GM19099 (cell line): ENCODE measurements around the gene HIPK2.

Experiments used
- POLR2A ChIP-seq: IDR thresholded peaks from 3 replicates; pipeline ENCODE4 v1.6.1; 2011; ENCODE audit warnings: low read depth; ENCODE audit not compliant: insufficient read length; ENCODE audit errors: extremely low read depth

Gene HIPK2

GRCh38 chr7:139557857-139558581 lies 219.8 kb downstream of the HIPK2 start:
- TF ChIP-seq POLR2A: no peak

GRCh38 chr7:139548302-139549028 lies 229.3 kb downstream of the HIPK2 start:
- no peak for TF ChIP-seq POLR2A

- no peak for TF ChIP-seq POLR2A
Observed at GRCh38 chr7:139544645-139545044, 233.2 kb downstream of the HIPK2 start.

GRCh38 chr7:139543801-139544603 lies 233.8 kb downstream of the HIPK2 start:
- TF ChIP-seq POLR2A: no peak

- TF ChIP-seq POLR2A: no peak
Observed at GRCh38 chr7:139542308-139543151, 235.3 kb downstream of the HIPK2 start.

- no peak for TF ChIP-seq POLR2A
Observed at GRCh38 chr7:139541600-139542307, 236.0 kb downstream of the HIPK2 start.

GRCh38 chr7:139540203-139540602 lies 237.6 kb downstream of the HIPK2 start:
- no peak for TF ChIP-seq POLR2A

- no peak for TF ChIP-seq POLR2A
Observed at GRCh38 chr7:139538881-139539635, 238.7 kb downstream of the HIPK2 start.

GRCh38 chr7:139536152-139536551 lies 241.6 kb downstream of the HIPK2 start:
- no peak for TF ChIP-seq POLR2A

- TF ChIP-seq POLR2A: no peak
Observed at GRCh38 chr7:139534966-139535651, 242.7 kb downstream of the HIPK2 start.

- no peak for TF ChIP-seq POLR2A
Observed at GRCh38 chr7:139534096-139534495, 243.7 kb downstream of the HIPK2 start.

- TF ChIP-seq POLR2A: no peak
Observed at GRCh38 chr7:139532636-139533155, 245.1 kb downstream of the HIPK2 start.
